NCI-H446 (cell line): Measurements from ENCODE around the gene AGAP9.
A peak's percentile ranks its signal among the peaks of the same experiment; 100 is the strongest.
"Not testable (repeated sequence)": the region's sequence is repeated elsewhere in the genome, so short reads cannot be mapped to it uniquely, and the experiment has no call there.

Experiments used
- DNase-seq, 2 experiments: peaks; one replicate each; lab custom pipeline; 2025; lab: John Stamatoyannopoulos, UW

Gene AGAP9

GRCh38 chr10:47485943-47486342 is 37.5 kb downstream of the AGAP9 start:
- DNase-seq, result not testable (repeated sequence)

DNA sequence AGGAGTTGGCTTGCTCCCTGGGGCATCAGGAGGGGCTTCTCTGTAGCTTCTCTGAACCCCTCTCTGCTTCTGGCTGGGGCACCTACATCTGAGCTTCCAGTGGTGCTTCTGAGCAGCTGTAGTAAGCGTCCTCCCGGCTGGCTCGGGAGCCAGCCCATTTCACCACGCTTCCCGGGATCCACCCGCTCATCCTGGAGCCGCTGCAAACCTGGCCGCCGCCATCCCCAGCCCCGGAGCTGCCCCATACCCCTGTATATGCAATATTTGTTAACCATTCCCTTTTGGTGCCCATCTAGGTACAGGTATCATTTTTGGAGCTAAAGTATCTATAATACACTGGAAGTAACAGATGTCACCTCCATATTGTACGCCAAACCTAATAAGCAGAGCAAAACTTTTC is 38.7 kb downstream of the AGAP9 start:
- DNase-seq, result not testable (repeated sequence)

GRCh38 chr10:47483923-47484322 is 39.5 kb downstream of the AGAP9 start, which contains the start of gene ANXA8:
ANXA8 (minus strand) TSS chr10:47484115; CDS start chr10:47483933, 182 bp downstream.
- not testable (repeated sequence) for DNase-seq

DNA sequence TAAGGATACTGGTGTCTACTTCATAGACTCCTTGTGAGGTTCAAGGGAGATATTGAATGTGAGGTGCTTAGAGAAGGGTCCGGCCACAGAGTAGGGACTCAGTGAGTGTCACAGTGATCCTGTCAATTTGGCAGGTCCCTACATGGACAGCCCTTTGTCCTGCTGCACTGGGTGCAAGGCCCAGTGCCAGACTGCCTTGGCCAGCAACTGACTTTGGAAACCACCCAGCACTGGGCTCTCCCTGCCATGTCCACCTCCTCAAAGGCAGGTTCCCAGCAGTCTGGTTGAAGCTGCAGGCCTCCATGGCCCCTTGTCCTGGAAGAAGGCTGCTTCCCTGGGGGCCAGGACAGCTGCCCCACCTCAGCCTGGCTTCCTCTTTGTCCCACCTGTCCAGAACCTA is 41.1 kb downstream of the AGAP9 start:
- not testable (repeated sequence) for DNase-seq

GRCh38 chr10:47481768-47482181 is 41.7 kb downstream of the AGAP9 start:
- DNase-seq, result not testable (repeated sequence)

- not testable (repeated sequence) for DNase-seq
These were observed 42.2 kb downstream of the AGAP9 start for GRCh38 chr10:47481182-47481766.

DNA sequence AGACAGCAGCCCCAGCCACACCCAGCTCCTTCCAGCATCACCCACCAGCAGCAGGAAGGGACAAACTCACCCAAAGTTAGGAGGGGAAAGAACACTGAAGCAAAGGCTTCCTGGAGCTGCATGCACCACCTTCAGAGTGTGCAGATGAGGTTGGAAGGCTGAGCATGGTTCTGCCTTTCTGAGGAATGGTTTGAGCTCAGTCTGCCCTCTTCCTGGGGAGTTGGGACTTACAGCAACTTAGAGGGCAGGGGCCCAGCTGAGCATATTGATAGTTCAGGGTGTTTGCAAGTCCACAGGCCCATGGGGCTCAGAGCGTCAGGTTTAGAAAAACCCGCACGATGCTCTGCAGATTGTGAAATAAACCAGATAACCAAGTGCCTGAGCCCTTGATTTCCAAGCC is 43.3 kb downstream of the AGAP9 start:
- DNase-seq, result not testable (repeated sequence)

DNA sequence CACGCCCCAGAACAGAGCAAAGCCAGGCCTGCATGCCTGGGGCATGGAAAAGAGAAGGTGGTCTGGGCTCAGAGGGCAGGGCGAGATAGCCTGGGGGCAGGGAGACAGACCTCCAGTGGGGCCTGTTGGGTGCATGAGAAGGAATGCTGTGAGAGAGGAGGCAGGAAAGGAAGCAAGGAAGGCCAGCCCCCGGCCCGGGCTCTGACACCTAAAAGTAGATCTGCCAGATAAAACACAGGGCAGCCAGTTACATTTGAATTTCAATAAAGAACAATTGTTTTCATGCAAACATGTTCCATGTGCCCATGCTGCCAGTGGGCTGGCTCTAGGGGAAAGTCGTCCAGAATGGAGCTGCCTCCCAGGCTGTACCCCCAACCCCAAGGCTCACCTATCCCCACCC is 45.3 kb downstream of the AGAP9 start:
- DNase-seq, result not testable (repeated sequence)

DNA sequence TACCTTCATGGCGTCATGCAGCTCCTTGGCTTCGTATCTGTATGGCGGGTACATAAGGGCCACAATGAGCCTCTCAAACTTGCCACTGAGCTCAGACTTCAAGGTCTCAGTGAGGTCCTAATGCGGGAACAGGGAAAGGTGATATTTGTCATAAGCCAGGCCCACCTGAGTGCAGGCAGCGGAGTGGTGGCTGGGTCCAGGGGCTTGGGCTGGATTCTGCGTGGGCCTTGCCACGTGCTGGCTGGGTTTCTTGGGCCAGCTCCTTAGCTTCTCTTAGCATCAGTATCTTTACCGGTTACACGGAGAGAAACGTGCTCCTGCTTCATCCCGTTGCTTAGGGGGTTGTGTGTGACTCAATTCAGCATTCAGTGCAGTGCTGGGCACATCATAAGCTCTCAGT is 46.4 kb downstream of the AGAP9 start:
- DNase-seq, result not testable (repeated sequence)

DNA sequence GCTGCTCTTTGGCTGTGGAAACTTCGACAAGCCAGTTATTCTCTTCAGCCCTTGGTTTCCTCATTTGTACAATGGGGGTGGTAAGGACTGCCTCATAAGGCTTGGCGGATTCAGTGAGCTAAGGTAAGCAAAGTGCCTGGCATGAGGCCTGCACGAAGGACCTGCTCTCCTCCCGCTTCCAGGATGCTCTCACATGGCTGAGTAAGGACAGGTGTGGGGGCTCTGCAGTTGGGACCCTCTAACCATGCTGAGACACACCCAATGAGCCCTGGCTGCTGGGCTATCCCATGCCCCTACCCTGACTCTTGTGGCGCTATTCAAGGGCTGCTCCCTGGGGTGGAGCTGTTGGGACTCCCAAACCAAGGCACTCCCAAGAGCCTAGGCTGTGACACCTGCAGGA is 48.3 kb downstream of the AGAP9 start:
- not testable (repeated sequence) for DNase-seq

- DNase-seq, result not testable (repeated sequence)
These were observed 49.9 kb downstream of the AGAP9 start for GRCh38 chr10:47473516-47473915.

GRCh38 chr10:47472647-47473046 is 50.8 kb downstream of the AGAP9 start:
- DNase-seq, result not testable (repeated sequence)

DNA sequence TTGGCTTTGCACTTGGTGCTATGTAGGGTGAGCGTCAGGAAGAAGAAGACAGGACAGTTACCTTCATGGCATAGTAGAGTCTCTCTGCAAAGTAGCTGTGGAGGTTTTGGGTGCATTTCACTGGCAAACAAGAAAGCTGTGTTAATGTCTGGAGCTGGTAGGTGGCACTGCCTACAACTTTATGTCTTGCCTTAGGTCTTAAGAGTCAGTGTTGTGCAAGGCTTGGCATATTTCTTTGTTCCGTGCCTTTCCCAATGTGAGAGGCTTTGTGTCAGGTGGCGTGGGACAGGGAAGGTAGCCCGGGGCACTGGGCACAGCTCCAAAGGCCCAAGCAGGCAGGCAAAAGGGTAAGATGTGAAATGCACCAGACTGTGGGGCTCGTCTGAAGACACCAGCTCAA is 51.4 kb downstream of the AGAP9 start:
- not testable (repeated sequence) for DNase-seq

DNA sequence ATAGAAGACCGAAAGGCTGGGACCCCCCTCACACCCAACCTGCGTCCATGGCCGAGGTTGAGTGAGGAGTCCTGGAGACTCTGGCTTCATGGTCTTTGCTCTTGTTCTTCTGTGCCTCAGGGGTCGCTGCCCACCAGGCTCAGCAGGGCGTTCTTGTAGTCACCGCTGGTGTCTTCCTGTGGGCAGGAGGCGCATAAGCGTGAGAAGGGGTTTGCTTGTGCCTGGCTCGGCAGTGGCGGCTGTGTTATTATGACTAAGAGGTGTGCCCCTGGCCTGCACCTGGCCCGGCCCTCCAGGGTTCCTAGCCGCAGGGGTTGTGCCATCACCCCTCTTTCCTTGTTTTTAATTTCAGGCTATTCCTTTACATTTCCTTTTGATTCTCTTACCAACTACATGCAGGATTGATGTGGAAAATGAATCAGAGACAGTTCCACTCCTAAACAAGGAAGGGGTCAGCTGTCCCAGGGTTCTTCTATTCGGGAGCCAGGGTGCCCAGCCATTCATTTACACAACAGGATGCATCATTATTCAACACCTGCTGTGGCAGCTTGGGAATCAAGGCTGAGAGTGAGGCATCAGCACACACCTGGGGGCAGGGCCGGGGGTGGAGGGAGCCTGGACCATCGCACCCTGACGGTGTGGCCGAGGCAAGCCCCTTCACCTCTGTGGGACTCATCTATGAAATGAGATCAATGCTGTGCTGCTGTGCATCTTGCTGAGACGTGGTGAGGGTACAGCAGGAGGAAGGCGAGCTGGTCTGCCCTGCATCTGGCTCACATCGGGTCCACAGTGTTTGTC is 54.5 kb downstream of the AGAP9 start:
- DNase-seq, result not testable (repeated sequence)

- DNase-seq, result not testable (repeated sequence)
These were observed 55.5 kb downstream of the AGAP9 start for GRCh38 chr10:47467957-47468356.

GRCh38 chr10:47467458-47467857 is 56.0 kb downstream of the AGAP9 start:
- DNase-seq, result not testable (repeated sequence)

- DNase-seq, result not testable (repeated sequence)
These were observed 58.1 kb downstream of the AGAP9 start for GRCh38 chr10:47465216-47465917.

DNA sequence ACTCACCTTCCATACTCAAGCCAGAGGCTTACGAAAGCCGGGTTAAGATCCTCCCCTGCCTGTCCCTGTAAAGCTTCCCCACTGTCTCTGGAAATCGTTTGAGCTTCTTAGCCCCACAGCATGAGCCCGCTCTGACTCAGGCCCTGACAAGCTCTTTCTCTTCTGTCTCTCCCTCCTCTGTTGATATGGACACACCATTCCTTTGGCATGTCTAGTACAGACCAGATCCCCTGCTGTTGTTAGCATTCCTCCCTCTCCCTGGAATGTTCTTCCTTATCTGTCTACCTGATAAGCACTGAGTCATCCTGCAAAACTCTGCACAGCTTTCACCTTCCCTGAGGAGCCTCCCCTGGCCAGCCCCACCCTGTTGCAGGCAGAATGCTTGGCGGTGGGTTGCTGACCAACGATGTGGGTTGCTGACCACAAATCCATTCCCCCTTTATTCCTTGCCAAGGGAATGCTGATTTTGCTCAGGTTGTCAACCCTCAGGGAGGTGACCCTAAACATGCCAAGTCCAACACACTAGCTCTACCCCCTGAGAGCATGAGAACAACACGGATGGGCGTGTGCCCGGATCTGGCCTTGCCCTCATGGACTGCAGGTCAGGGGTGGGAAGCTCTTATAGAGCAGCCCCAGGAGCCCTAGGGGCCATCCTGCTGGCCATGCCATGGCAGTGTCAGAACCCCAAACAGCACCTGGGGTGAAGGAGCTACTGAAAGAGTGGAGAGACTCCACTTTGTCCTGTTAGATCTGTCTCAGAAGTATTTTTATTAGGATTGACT is 60.7 kb downstream of the AGAP9 start:
- DNase-seq, result not testable (repeated sequence)

- DNase-seq, result peak in 1 of 2 experiments; percentile 3
These were observed 62.2 kb downstream of the AGAP9 start for GRCh38 chr10:47461261-47461687.

DNA sequence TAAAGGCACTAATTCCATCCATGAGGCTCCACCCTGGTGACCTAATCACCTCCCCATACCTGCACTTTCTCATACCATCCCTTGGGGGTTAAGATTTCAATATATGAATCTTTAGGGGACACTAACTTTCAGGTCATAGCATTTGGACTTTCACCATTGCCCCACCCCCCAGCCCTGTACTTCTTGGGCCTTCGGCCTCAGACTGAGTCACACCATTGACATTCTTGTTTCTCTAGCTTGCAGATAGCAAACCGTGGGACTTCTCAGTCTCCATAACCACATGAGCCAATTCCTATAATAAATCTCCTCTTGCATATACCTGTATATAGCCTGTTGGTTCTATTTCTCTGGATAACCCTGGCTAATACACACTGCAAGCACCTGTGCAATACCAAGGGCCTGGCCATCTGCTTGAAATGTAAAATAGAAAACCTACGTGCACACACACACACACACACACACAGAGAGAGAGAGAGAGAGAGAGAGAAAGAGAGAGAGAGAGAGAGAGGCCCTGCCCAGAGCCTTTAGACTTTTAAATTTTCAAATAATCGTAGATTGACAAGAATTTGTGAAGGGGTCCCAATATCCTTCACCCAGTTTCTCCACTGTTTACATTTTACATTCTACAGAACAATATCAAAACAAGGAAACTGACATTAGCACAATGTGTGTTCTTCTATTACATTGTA is 64.8 kb downstream of the AGAP9 start:
- DNase-seq, result no peak

DNA sequence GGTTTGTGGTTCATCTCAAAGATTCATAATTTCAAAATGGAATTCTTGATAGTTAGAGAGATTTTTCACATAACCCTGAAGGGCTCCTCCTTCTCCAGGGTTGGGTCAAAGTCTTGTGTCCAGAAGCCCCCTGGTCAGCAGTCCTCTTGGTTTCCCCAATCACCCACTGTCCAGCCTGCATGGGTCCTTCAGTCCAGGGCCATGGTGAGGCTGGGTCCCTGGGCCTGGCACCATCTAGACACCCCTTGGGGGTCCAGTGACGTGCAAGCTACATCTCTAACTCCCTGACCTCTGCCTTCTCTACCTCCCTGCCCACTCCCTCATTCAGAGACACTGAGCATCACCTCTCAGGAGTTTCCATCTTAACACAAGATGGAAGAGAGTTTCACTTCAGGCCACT is 65.6 kb downstream of the AGAP9 start:
- no peak for DNase-seq
